NB4 (cell line): ENCODE measurements around the gene SEMA5A.

Source experiments
- DNase-seq: peaks from one replicate; pipeline ENCODE4 v3.0.0; 2010; ENCODE audit warnings: low read depth
- H3K4me3 ChIP-seq: one replicate; pipeline ENCODE4 v1.5.1; 2011; ENCODE audit warnings: mild to moderate bottlenecking, low read depth, low read length, moderate library complexity
- MYC ChIP-seq: IDR thresholded peaks from 2 replicates; pipeline ENCODE4 v1.6.1; 2011; ENCODE audit warnings: low read depth, low read length
- POLR2A ChIP-seq: IDR thresholded peaks from 2 replicates; pipeline ENCODE4 v1.6.1; 2011; ENCODE audit warnings: mild to moderate bottlenecking; ENCODE audit not compliant: insufficient read length; ENCODE audit errors: extremely low read depth
- TF ChIP-seq, protein P1 (sequence below): IDR thresholded peaks from 2 replicates; pipeline ENCODE4 v1.6.1; 2011; ENCODE audit warnings: low read depth, low read length
- TF ChIP-seq, protein P2 (sequence below): IDR thresholded peaks from one replicate; pipeline ENCODE4 v1.5.1; 2012; ENCODE audit warnings: low read depth, low read length

Gene SEMA5A

DNA sequence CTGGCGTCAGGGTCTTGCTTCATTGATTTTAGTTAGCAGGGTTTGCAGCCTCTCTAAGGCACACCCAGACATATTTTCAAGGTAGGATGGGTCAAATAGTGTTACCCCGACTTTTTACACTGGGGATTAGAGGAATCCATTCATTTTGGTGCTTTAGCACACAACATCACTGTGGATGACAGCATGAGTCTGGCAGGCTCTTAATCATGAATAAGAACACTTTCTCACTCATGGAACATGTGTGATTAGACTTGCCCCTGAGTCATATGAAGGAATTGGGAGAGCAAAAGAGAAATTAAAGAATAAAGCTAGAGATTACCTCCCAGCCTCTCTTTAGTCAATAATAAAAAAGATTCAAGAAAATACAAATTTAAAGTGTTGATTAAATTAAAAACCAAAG is 175.6 kb downstream of the SEMA5A start:
- no peak overlapping the region for H3K4me3 ChIP-seq
- DNase-seq, result no peak
- TF ChIP-seq POLR2A, result no peak
- TF ChIP-seq, protein P1, sequence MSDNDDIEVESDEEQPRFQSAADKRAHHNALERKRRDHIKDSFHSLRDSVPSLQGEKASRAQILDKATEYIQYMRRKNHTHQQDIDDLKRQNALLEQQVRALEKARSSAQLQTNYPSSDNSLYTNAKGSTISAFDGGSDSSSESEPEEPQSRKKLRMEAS, result no peak
- TF ChIP-seq, protein P2, sequence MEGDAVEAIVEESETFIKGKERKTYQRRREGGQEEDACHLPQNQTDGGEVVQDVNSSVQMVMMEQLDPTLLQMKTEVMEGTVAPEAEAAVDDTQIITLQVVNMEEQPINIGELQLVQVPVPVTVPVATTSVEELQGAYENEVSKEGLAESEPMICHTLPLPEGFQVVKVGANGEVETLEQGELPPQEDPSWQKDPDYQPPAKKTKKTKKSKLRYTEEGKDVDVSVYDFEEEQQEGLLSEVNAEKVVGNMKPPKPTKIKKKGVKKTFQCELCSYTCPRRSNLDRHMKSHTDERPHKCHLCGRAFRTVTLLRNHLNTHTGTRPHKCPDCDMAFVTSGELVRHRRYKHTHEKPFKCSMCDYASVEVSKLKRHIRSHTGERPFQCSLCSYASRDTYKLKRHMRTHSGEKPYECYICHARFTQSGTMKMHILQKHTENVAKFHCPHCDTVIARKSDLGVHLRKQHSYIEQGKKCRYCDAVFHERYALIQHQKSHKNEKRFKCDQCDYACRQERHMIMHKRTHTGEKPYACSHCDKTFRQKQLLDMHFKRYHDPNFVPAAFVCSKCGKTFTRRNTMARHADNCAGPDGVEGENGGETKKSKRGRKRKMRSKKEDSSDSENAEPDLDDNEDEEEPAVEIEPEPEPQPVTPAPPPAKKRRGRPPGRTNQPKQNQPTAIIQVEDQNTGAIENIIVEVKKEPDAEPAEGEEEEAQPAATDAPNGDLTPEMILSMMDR, result no peak

DNA sequence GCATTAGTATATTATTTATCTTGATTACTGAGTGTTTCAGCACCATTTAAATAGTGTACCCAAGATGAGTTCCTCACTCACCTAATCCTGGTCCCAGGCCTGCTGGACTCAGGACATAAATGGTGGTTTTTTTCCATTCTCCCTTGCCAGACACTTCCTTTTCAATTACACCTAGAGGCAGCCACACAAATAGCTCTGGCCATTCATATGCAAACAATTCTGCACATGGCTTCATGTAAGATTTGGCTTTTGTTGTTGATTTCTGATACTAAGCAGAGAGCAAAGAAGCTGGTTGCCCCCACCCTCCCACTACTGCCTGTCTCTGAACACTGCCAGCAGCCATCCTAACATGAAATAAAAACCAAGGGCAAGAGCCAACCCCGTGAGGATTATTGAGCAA is 180.4 kb downstream of the SEMA5A start:
- TF ChIP-seq MYC (no peak), POLR2A (no peak)
- TF ChIP-seq, protein P2, result no peak
- TF ChIP-seq, protein P1, result no peak
- no peak for DNase-seq
- no peak overlapping the region for H3K4me3 ChIP-seq

DNA sequence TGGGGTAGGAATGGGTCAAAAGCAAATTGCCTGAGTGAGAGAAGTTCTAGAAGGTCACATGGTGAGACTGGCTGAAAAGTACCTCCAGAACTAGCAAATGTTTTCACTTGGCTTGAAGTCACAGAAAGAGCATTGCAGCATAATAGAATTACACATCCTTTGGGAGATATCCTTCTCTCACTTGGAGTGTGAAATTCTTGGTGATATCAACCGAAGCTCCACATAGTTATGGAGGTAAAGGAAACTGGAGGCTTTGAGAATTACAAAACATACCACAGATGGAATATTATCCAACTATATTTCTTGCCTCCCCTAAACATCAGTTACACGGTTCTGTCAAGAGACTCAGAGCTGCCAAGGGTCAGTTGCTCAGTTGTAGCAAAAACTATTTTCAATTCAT is 182.4 kb downstream of the SEMA5A start:
- DNase-seq, result no peak
- no peak for TF ChIP-seq POLR2A
- TF ChIP-seq, protein P2, result no peak
- TF ChIP-seq, protein P1, result no peak
- TF ChIP-seq MYC, result no peak
- H3K4me3 ChIP-seq, result no peak overlapping the region

DNA sequence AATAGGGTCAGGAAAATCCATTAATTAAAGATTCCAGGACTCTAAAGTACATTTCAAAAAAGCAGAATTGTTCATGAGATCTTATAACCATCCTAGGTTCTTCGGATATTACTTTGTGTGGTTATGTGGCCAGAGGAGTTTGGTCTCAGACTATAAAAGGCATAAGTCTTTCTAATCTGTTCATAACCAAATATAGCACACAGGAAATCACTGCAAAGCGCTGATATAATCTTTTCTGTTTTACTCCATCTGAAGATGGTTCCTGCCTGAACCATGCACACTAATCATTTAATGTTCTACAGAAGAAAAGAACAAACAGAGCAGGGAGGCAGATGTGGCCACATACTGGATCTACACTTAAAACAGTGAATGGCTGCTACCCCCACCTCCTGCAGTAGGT is 182.8 kb downstream of the SEMA5A start:
- TF ChIP-seq POLR2A, result no peak
- TF ChIP-seq, protein P2, result no peak
- no peak for TF ChIP-seq MYC
- TF ChIP-seq, protein P1, result no peak
- no peak for DNase-seq
- H3K4me3 ChIP-seq, result no peak overlapping the region

DNA sequence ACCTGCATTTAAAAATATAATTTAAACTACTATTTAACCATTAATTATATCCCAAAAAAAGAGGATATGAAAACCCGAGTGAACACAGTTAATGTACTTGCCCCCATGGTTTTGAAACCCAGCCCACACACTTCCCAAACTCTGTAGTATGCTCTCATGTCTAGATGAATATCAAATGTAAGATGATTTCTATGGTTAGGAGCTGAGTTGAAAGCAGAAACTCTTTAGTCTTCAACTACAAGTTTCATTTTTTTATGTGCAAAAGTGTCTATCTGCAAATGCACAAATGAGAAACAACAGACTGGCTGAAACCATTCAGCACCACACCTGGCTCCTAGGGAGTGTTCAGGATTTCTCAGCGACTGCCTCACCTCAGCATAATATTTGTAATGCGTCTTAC is 183.3 kb downstream of the SEMA5A start:
- TF ChIP-seq, protein P1, result no peak
- no peak for DNase-seq
- H3K4me3 ChIP-seq, result no peak overlapping the region

DNA sequence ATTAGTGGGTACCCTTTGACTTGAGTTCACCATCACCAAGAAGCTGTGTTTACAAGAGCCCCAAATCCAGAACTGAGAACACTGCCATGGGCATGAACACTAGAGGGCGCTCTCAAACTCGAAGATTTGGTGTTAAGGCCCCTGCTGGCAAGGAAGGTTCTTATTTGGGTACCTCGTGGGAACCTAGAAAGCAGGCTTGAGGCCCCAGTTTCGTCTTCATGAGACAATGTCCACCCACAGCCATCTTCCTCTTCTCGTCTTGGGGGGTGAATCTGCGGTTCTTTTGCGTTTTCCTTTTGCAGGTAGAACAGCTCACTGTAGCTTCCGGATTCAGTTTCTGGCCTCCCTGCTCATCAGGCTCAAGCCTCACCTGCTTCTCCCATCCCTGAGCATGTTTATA is 184.0 kb downstream of the SEMA5A start:
- DNase-seq, result peak; percentile 78
- H3K4me3 ChIP-seq, result no peak overlapping the region
- TF ChIP-seq, protein P2, result peak; percentile 98
- TF ChIP-seq POLR2A (no peak), MYC (no peak)
- TF ChIP-seq, protein P1, result peak; percentile 17; the same call in 1 of the 2 replicates
